OCI-LY3 (cell line): ENCODE measurements around the gene FRYL.

Source experiments
- CTCF ChIP-seq: fragments of 200-600, 300-600 bp; sonication (generic); IDR thresholded peaks from 2 replicates; pipeline ENCODE4 v1.5.1; 2014; ENCODE audit warnings: antibody characterized with exemption, low read length, low read depth
- EZH2phosphoT487 ChIP-seq: fragments of 200-600 bp; shearing (Covaris generic); IDR thresholded peaks from 2 replicates; pipeline ENCODE4 v1.6.1; 2018; ENCODE audit warnings: antibody characterized with exemption, mixed run types, low read depth

- TF ChIP-seq CTCF (no peak), EZH2phosphoT487 (no peak)
Observed at GRCh38 chr4:48665555-48666186, 114.4 kb downstream of the FRYL start.
